H9 (cell line): Measurements from ENCODE around the gene GYG2. TPM values are rescaled to one million over a fixed set of nuclear protein-coding genes. Genes with fewer than 3 reads are reported as not detected.
"Not testable (repeated sequence)": the region's sequence is repeated elsewhere in the genome, so short reads cannot be mapped to it uniquely, and the experiment has no call there.

ENCODE experiments used
- DNase-seq: peaks from one replicate; pipeline ENCODE4 v3.0.0-alpha.2; 2017
- H2AFZ ChIP-seq: one replicate; pipeline ENCODE4 v1.6.1; 2013; ENCODE audit warnings: mild to moderate bottlenecking, low read length, control low read depth, moderate library complexity
- H2AK5ac ChIP-seq: 2 replicates; pipeline ENCODE4 v1.6.1; 2013; ENCODE audit warnings: low read length, control low read depth, mixed read lengths; ENCODE audit not compliant: insufficient read length
- H2BK120ac ChIP-seq: one replicate; pipeline ENCODE4 v1.6.1; 2013; ENCODE audit warnings: low read depth, mild to moderate bottlenecking, low read length, control low read depth, inconsistent platforms; ENCODE audit not compliant: poor library complexity, severe bottlenecking
- H2BK12ac ChIP-seq: 2 replicates; pipeline ENCODE4 v1.6.1; 2013; ENCODE audit warnings: low read length, control low read depth, mixed read lengths, low read depth; ENCODE audit not compliant: insufficient read length
- H2BK15ac ChIP-seq: 2 replicates; pipeline ENCODE4 v1.6.1; 2013; ENCODE audit warnings: low read depth, low read length, control low read depth
- H2BK20ac ChIP-seq: one replicate; pipeline ENCODE4 v1.6.1; 2013; ENCODE audit warnings: low read depth, mild to moderate bottlenecking, low read length, control low read depth, inconsistent platforms; ENCODE audit not compliant: poor library complexity, severe bottlenecking
- H2BK5ac ChIP-seq: 2 replicates; pipeline ENCODE4 v1.6.1; 2013; ENCODE audit warnings: low read length, control low read depth, mixed read lengths; ENCODE audit not compliant: insufficient read length
- H3K14ac ChIP-seq: 2 replicates; pipeline ENCODE4 v1.6.1; 2013; ENCODE audit warnings: low read length, control low read depth; ENCODE audit not compliant: insufficient read depth
- H3K18ac ChIP-seq: 2 replicates; pipeline ENCODE4 v1.6.1; 2013; ENCODE audit warnings: low read depth, mild to moderate bottlenecking, mixed read lengths, low read length, control low read depth; ENCODE audit not compliant: insufficient read length
- H3K23ac ChIP-seq: 2 replicates; pipeline ENCODE4 v1.6.1; 2013; ENCODE audit warnings: low read length, control low read depth, mixed read lengths, low read depth; ENCODE audit not compliant: insufficient read length
- H3K23me2 ChIP-seq: 2 replicates; pipeline ENCODE4 v1.6.1; 2013; ENCODE audit warnings: low read depth, mild to moderate bottlenecking, mixed read lengths, low read length, control low read depth; ENCODE audit not compliant: insufficient read length, poor library complexity, severe bottlenecking
- H3K27ac ChIP-seq: 2 replicates; pipeline ENCODE4 v1.5.1; 2013; ENCODE audit warnings: low read length, control low read depth, mixed read lengths, low read depth; ENCODE audit not compliant: insufficient read length
- H3K27me3 ChIP-seq: 2 replicates; pipeline ENCODE4 v1.6.1; 2013; ENCODE audit warnings: low read length, control low read depth, inconsistent platforms; ENCODE audit not compliant: insufficient read depth
- H3K4ac ChIP-seq: 2 replicates; pipeline ENCODE4 v1.6.1; 2013; ENCODE audit warnings: low read depth, mild to moderate bottlenecking, control low read depth, inconsistent platforms, low read length, moderate library complexity
- H3K4me1 ChIP-seq: 2 replicates; pipeline ENCODE4 v1.6.1; 2013; ENCODE audit warnings: low read length, control low read depth, inconsistent platforms; ENCODE audit not compliant: insufficient read depth
- H3K4me2 ChIP-seq: 2 replicates; pipeline ENCODE4 v1.6.1; 2013; ENCODE audit warnings: low read length, control low read depth, mixed read lengths; ENCODE audit not compliant: insufficient read length, insufficient read depth
- H3K56ac ChIP-seq: 2 replicates; pipeline ENCODE4 v1.6.1; 2013; ENCODE audit warnings: low read depth, mild to moderate bottlenecking, mixed read lengths, low read length, control low read depth; ENCODE audit not compliant: insufficient read length
- H3K79me1 ChIP-seq: 2 replicates; pipeline ENCODE4 v1.6.1; 2013; ENCODE audit warnings: low read depth, mild to moderate bottlenecking, moderate library complexity, low read length, control low read depth, inconsistent platforms; ENCODE audit not compliant: insufficient read depth, poor library complexity, severe bottlenecking
- H3K79me2 ChIP-seq: 2 replicates; pipeline ENCODE4 v1.6.1; 2013; ENCODE audit warnings: low read length, control low read depth, inconsistent platforms; ENCODE audit not compliant: insufficient read depth
- H3K9ac ChIP-seq: 2 replicates; pipeline ENCODE4 v1.6.1; 2013; ENCODE audit warnings: low read length, control low read depth, mixed read lengths; ENCODE audit not compliant: insufficient read length; ENCODE audit errors: extremely low read depth
- H3K9me3 ChIP-seq: one replicate; pipeline ENCODE4 v1.6.1; 2013; ENCODE audit warnings: low read depth, low read length, inconsistent platforms; ENCODE audit not compliant: control insufficient read depth
- H3T11ph ChIP-seq: one replicate; pipeline ENCODE4 v1.6.1; 2013; ENCODE audit warnings: mild to moderate bottlenecking, low read length, control low read depth, inconsistent platforms
- H4K20me1 ChIP-seq: one replicate; pipeline ENCODE4 v1.6.1; 2013; ENCODE audit not compliant: control insufficient read depth, insufficient read length, insufficient read depth
- H4K5ac ChIP-seq: 2 replicates; pipeline ENCODE4 v1.6.1; 2013; ENCODE audit warnings: low read depth, mild to moderate bottlenecking, mixed read lengths, low read length, control low read depth; ENCODE audit not compliant: insufficient read length
- H4K8ac ChIP-seq: replicated peaks from 2 replicates; pipeline ENCODE4 v1.6.1; 2013; ENCODE audit warnings: low read length, control low read depth, mixed read lengths, low read depth; ENCODE audit not compliant: insufficient read length
- H4K91ac ChIP-seq: 2 replicates; pipeline ENCODE4 v1.6.1; 2013; ENCODE audit warnings: low read depth, mild to moderate bottlenecking, moderate library complexity, mixed read lengths, low read length, control low read depth; ENCODE audit not compliant: insufficient read length
- H3K27ac Mint-ChIP-seq, 3 experiments: 2 replicates in 2 of 3; 3 replicates in 1 of 3; pipeline ENCODE4 v1.8.0; 2020 to 2021; ENCODE audit warnings: mixed read lengths in 3 of 3, mild to moderate bottlenecking in 1 of 3, moderate library complexity in 1 of 3
- H3K27me3 Mint-ChIP-seq: 2 replicates; pipeline ENCODE4 v1.8.0; 2021; ENCODE audit warnings: low read depth, mild to moderate bottlenecking, moderate library complexity, mixed read lengths
- H3K36me3 Mint-ChIP-seq, 3 experiments: 2 replicates in 2 of 3; 3 replicates in 1 of 3; pipeline ENCODE4 v1.8.0; 2020 to 2021; ENCODE audit warnings: low read depth in 3 of 3, mixed read lengths in 3 of 3; ENCODE audit not compliant: insufficient read depth in 1 of 3
- H3K4me1 Mint-ChIP-seq, 2 experiments: 2 replicates each; pipeline ENCODE4 v1.8.0; 2020; ENCODE audit warnings: mixed read lengths in 2 of 2
- H3K4me3 Mint-ChIP-seq, 2 experiments: 2 replicates in 1 of 2; 3 replicates in 1 of 2; pipeline ENCODE4 v1.8.0; 2020 to 2021; ENCODE audit warnings: mild to moderate bottlenecking in 2 of 2, mixed read lengths in 2 of 2, moderate library complexity in 1 of 2
- H3K9me3 Mint-ChIP-seq, 2 experiments: 2 replicates in 1 of 2; 3 replicates in 1 of 2; pipeline ENCODE4 v1.8.0; 2020; ENCODE audit warnings: mild to moderate bottlenecking in 2 of 2, mixed read lengths in 2 of 2, moderate library complexity in 1 of 2
- CTCF ChIP-seq: fragments of 200-600 bp; sonication (generic); conservative IDR thresholded peaks from 3 replicates; pipeline ENCODE4 v1.8.0; 2021; ENCODE audit warnings: antibody characterized with exemption, mild to moderate bottlenecking
- WGBS: extraction: QIAGEN DNeasy Blood & Tissue Kit; methylation state at CpG from one replicate; pipeline ENCODE4 v1.1.7; 2013; ENCODE audit warnings: missing lambda C conversion rate, low lambda C conversion rate, mixed read lengths; ENCODE audit not compliant: insufficient read length; ENCODE audit errors: extremely low coverage; 5-methylcytosine and 5-hydroxymethylcytosine counted together
- total RNA-seq: library from RNA; stranded (reverse); gene quantifications from 2 replicates; pipeline ENCODE4 v1.2.1, GENCODE V29; 2021

The GYG2 gene
- total RNA-seq, 1 experiment from 2014 or later, result 95.9 TPM

GRCh38 chrX:2924151-2924550, 95.4 kb downstream of the GYG2 start:
- H3K9me3 ChIP-seq, result no peaks in the 10 kb centered on the region
- no peak overlapping the region for H2BK5ac ChIP-seq
- TF ChIP-seq CTCF, result no peak
- Mint-ChIP-seq H3K4me3 (no peak overlapping the region), H3K27me3 (peaks cover 2% of the 10 kb centered on the region), H3K27ac (no peak overlapping the region), H3K4me1 (peaks cover 26 to 41% of the 10 kb centered on the region in 2 experiments), H3K36me3 (peaks cover 3 to 32% (median 8%) of the 10 kb centered on the region in 3 experiments), H3K9me3 (peaks cover 0 to 3% of the 10 kb centered on the region in 2 experiments; a peak in 2 of 5 replicates)
- no peak overlapping the region for H4K5ac ChIP-seq
- H3K4ac ChIP-seq, result no peak overlapping the region
- no peak overlapping the region for H3K56ac ChIP-seq
- H3K4me2 ChIP-seq, result no peak overlapping the region
- DNase-seq, result no peak
- H3K79me1 ChIP-seq, result no peaks in the 10 kb centered on the region
- no peak overlapping the region for H3K27ac ChIP-seq
- no CpG with 5 or more reads among the region's 9 CpGs for WGBS
- no peak overlapping the region for H2BK15ac ChIP-seq
- H3K9ac ChIP-seq, result no peak overlapping the region
- no peaks in the 10 kb centered on the region for H3K4me1 ChIP-seq
- no peak overlapping the region for H4K91ac ChIP-seq
- no peak overlapping the region for H3K23ac ChIP-seq
- no peak overlapping the region for H3K14ac ChIP-seq
- H3K23me2 ChIP-seq, result peaks cover 6% of the 10 kb centered on the region
- no peak overlapping the region for H2AK5ac ChIP-seq
- no peak overlapping the region for H2BK12ac ChIP-seq
- H4K8ac ChIP-seq, result no peak overlapping the region
- no peak overlapping the region for H2BK120ac ChIP-seq
- no peak overlapping the region for H3K18ac ChIP-seq
- H3K27me3 ChIP-seq, result no peaks in the 10 kb centered on the region
- no peaks in the 10 kb centered on the region for H3K79me2 ChIP-seq
- H4K20me1 ChIP-seq, result no peaks in the 10 kb centered on the region
- H2BK20ac ChIP-seq, result no peak overlapping the region
- H3T11ph ChIP-seq, result no peak overlapping the region
- no peak overlapping the region for H2AFZ ChIP-seq

- H3K27ac Mint-ChIP-seq, result peak overlapping the region; percentile 29 to 73 (median 29); a peak in 3 of 7 replicates
- not testable (repeated sequence) for H3K27me3 Mint-ChIP-seq, H3K27ac ChIP-seq, H3K79me2 ChIP-seq, H4K20me1 ChIP-seq, H3K27me3 ChIP-seq, H4K5ac ChIP-seq, H4K8ac ChIP-seq, H3T11ph ChIP-seq, H3K4me3 Mint-ChIP-seq, H3K79me1 ChIP-seq, H2AFZ ChIP-seq, H2BK12ac ChIP-seq, H3K9me3 Mint-ChIP-seq, H3K23ac ChIP-seq, H2BK15ac ChIP-seq, DNase-seq, H3K4me2 ChIP-seq, H2BK20ac ChIP-seq, H3K9me3 ChIP-seq, H2BK5ac ChIP-seq, H4K91ac ChIP-seq, H3K4me1 ChIP-seq, H2AK5ac ChIP-seq, H2BK120ac ChIP-seq, H3K9ac ChIP-seq, H3K56ac ChIP-seq, H3K4ac ChIP-seq, H3K23me2 ChIP-seq, H3K18ac ChIP-seq, H3K14ac ChIP-seq
- peaks cover 3 to 24% (median 8%) of the 10 kb centered on the region in 3 experiments for H3K36me3 Mint-ChIP-seq
- peaks cover 32 to 43% of the 10 kb centered on the region in 2 experiments for H3K4me1 Mint-ChIP-seq
- no CpG with 5 or more reads among the region's 4 CpGs for WGBS
Measured at GRCh38 chrX:2926255-2926654, 97.5 kb downstream of the GYG2 start.
